Liver (tissue), 3 donors: Measurements from ENCODE around the gene SH3RF3.

Source experiments
- FOXA1 ChIP-seq: IDR thresholded peaks from 2 replicates; pipeline ENCODE4 v1.6.1; 2016; ENCODE audit warnings: antibody characterized with exemption
- GABPA ChIP-seq, 2 donors: IDR thresholded peaks in 1 of 2; conservative IDR thresholded peaks in 1 of 2; 2 replicates each; pipeline ENCODE4 v1.6.1; 2016; ENCODE audit warnings: antibody characterized with exemption in 2 of 2, mild to moderate bottlenecking in 1 of 2, moderate library complexity in 1 of 2
- HNF4G ChIP-seq: IDR thresholded peaks from 2 replicates; pipeline ENCODE4 v1.6.1; 2016; ENCODE audit warnings: antibody characterized with exemption
- JUND ChIP-seq, 2 donors: IDR thresholded peaks; 2 replicates each; pipeline ENCODE4 v1.6.1; 2016; ENCODE audit warnings: antibody characterized with exemption in 2 of 2
- RAD21 ChIP-seq, 2 donors: IDR thresholded peaks; 2 replicates each; pipeline ENCODE4 v1.6.1; 2016; ENCODE audit warnings: antibody characterized with exemption in 2 of 2, mild to moderate bottlenecking in 2 of 2
- REST ChIP-seq: IDR thresholded peaks from 2 replicates; pipeline ENCODE4 v1.6.1; 2016; ENCODE audit warnings: antibody characterized with exemption, mild to moderate bottlenecking
- RXRA ChIP-seq, 2 donors: IDR thresholded peaks; 2 replicates each; pipeline ENCODE4 v1.6.1; 2017 to 2018; ENCODE audit warnings: antibody characterized with exemption in 2 of 2, mild to moderate bottlenecking in 1 of 2
- SP1 ChIP-seq: IDR thresholded peaks from 2 replicates; pipeline ENCODE4 v1.6.1; 2018; ENCODE audit warnings: antibody characterized with exemption, mild to moderate bottlenecking
- YY1 ChIP-seq: IDR thresholded peaks from 2 replicates; pipeline ENCODE4 v1.6.1; 2016; ENCODE audit warnings: antibody characterized with exemption, mild to moderate bottlenecking
- ZBTB33 ChIP-seq: IDR thresholded peaks from 2 replicates; pipeline ENCODE4 v1.6.1; 2016; ENCODE audit warnings: antibody characterized with exemption
- TF ChIP-seq, protein P1 (sequence below): fragments of 150-350 bp; IDR thresholded peaks from 2 replicates; pipeline ENCODE4 v1.5.1; 2017; ENCODE audit warnings: improper control_type of control experiment, low read depth, low read length; ENCODE audit not compliant: missing input control
- TF ChIP-seq, protein P2 (sequence below): IDR thresholded peaks from 2 replicates; pipeline ENCODE4 v1.6.1; 2016; ENCODE audit warnings: antibody characterized with exemption
- donor health status: healthy.
- donor health status: healthy.

- TF ChIP-seq, protein P1, sequence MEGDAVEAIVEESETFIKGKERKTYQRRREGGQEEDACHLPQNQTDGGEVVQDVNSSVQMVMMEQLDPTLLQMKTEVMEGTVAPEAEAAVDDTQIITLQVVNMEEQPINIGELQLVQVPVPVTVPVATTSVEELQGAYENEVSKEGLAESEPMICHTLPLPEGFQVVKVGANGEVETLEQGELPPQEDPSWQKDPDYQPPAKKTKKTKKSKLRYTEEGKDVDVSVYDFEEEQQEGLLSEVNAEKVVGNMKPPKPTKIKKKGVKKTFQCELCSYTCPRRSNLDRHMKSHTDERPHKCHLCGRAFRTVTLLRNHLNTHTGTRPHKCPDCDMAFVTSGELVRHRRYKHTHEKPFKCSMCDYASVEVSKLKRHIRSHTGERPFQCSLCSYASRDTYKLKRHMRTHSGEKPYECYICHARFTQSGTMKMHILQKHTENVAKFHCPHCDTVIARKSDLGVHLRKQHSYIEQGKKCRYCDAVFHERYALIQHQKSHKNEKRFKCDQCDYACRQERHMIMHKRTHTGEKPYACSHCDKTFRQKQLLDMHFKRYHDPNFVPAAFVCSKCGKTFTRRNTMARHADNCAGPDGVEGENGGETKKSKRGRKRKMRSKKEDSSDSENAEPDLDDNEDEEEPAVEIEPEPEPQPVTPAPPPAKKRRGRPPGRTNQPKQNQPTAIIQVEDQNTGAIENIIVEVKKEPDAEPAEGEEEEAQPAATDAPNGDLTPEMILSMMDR = no peak
- TF ChIP-seq, protein P2, sequence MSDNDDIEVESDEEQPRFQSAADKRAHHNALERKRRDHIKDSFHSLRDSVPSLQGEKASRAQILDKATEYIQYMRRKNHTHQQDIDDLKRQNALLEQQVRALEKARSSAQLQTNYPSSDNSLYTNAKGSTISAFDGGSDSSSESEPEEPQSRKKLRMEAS = no peak
- TF ChIP-seq HNF4G = no peak
- TF ChIP-seq GABPA (IDR thresholded peaks at IDR 0.05 in 1 of 2, conservative IDR thresholded peaks at IDR 0.05 in 1 of 2) = no peak
- no peak for TF ChIP-seq RAD21 (IDR thresholded peaks at IDR 0.05)
- TF ChIP-seq REST = no peak
- TF ChIP-seq ZBTB33 = no peak
- no peak for TF ChIP-seq SP1
- TF ChIP-seq YY1 = no peak
- no peak for TF ChIP-seq FOXA1
- TF ChIP-seq RXRA (IDR thresholded peaks at IDR 0.05) = no peak
- TF ChIP-seq JUND (IDR thresholded peaks at IDR 0.05) = no peak
Measured at GRCh38 chr2:109129921-109130722, 1.1 kb downstream of the SH3RF3 start.
